ENCODE results near the gene DDIT4. TPM values are rescaled to one million over a fixed set of nuclear protein-coding genes. Genes with fewer than 3 reads are reported as not detected.

DDIT4 gene
- total RNA-seq, 1 donor from 2014 or later, result 257 TPM

DNA sequence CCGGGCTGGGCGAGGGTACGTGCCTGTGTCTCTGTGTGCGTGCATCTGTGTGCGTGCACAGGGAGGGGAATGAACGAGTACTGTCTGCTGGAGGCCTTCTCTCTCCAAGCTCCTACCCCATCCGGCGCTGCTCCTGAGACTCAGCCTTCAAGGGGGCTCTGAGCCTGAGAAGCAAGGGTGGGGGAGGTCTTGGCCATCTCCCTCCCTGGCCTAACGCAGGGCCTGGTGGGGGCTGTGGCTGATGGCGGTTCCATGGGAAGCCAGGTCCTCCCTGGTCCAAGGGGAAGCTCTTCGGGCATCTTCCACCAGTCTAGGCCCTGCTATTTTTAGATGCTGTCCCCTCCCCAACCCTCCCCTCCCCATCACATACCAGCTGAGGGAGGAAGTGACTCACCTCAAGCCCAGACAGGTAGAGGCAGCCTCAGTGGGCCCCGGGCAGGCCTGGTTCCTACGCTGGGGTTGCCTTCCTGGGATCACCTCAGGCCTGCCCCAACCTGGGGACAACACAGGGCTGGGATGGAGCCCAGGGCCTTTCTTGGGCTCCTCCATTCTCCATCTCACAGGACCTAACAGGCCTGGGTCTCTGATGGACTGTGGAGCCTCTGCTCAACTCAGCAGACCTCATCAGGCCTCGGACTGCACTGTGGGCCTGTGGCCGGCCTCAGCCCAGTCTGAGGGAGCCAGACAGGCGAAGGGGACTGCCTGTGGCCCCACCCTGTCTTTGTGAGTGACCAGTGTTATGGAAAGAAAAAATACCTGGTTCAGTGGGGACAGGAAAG, 48.7 kb downstream of the DDIT4 start:
- Mint-ChIP-seq H3K4me1 (peaks cover 55% of the 10 kb centered on the region), H3K27me3 (ENCODE audit: insufficient read depth, low read depth) (peaks cover 15% of the 10 kb centered on the region), H3K4me3 (peak overlapping the region; percentile 63), H3K9me3 (no peaks in the 10 kb centered on the region), H3K27ac (peak overlapping the region; percentile 92), H3K36me3 (peaks cover 3% of the 10 kb centered on the region)
- H3K9me3 ChIP-seq (ENCODE audit: low read depth), result no peaks in the 10 kb centered on the region
- no peaks in the 10 kb centered on the region for H3K79me2 ChIP-seq (ENCODE audit: low read depth)
- H3K4me1 ChIP-seq, result peaks cover 20% of the 10 kb centered on the region
- no peak overlapping the region for H3K4me2 ChIP-seq
- DNase-seq (ENCODE audit: low spot score), result no peak
- no peak for TF ChIP-seq EZH2phosphoT487 (IDR thresholded peaks at IDR 0.05)
- TF ChIP-seq EZH2 (IDR thresholded peaks at IDR 0.05), result no peak
- TF ChIP-seq, protein P1, sequence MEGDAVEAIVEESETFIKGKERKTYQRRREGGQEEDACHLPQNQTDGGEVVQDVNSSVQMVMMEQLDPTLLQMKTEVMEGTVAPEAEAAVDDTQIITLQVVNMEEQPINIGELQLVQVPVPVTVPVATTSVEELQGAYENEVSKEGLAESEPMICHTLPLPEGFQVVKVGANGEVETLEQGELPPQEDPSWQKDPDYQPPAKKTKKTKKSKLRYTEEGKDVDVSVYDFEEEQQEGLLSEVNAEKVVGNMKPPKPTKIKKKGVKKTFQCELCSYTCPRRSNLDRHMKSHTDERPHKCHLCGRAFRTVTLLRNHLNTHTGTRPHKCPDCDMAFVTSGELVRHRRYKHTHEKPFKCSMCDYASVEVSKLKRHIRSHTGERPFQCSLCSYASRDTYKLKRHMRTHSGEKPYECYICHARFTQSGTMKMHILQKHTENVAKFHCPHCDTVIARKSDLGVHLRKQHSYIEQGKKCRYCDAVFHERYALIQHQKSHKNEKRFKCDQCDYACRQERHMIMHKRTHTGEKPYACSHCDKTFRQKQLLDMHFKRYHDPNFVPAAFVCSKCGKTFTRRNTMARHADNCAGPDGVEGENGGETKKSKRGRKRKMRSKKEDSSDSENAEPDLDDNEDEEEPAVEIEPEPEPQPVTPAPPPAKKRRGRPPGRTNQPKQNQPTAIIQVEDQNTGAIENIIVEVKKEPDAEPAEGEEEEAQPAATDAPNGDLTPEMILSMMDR (IDR thresholded peaks at IDR 0.05), result no peak
- H3K27me3 ChIP-seq, result peaks cover 17% of the 10 kb centered on the region
- H3F3A ChIP-seq (ENCODE audit: low read depth), result peaks cover 38% of the 10 kb centered on the region
- no peak overlapping the region for H2AFZ ChIP-seq (replicated peaks)
- H3K9ac ChIP-seq, result no peak overlapping the region
- no peaks in the 10 kb centered on the region for H4K20me1 ChIP-seq (ENCODE audit: low read depth)
- H3K27ac ChIP-seq, result no peak overlapping the region
- no peak overlapping the region for H3K4me3 ChIP-seq
- no peaks in the 10 kb centered on the region for H3K36me3 ChIP-seq

DNA sequence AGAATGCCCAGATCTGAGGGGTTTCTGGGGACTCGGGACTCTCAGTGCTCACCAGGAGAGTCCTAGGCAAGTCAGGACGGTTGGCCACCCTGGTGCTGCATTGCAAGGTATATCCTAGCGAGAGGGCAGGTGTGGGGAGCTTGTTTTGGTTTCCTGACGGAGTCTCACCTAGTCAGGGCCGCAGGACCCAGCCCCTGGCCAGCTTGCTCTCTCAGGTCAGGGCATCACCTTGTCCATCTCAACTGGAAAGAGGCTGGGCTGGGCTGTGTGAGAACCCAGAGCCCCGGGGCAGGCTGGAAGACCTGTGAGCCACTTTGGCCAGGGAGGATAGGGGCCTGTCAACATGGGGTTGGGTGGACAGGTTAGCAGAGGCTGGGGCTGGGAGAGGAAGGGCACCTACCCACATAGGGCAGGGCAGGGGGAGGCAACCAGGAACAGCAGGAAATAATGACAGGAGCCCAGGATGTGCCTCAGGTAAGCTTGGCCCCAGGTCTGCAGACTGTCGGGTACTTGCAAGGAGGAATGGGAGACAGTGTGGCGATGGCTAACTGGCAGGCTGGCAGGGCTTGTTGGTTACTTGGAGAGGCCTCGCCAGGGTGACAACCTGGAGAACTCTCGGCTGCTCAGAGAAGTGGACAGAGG, 49.5 kb downstream of the DDIT4 start:
- Histone ChIP-seq H3K4me1 (peaks cover 26% of the 10 kb centered on the region), H3K36me3 (no peaks in the 10 kb centered on the region), H2AFZ (replicated peaks) (no peak overlapping the region), H3K4me2 (no peak overlapping the region), H3K79me2 (ENCODE audit: low read depth) (no peaks in the 10 kb centered on the region), H3K9me3 (ENCODE audit: low read depth) (no peaks in the 10 kb centered on the region), H3K27me3 (peaks cover 14% of the 10 kb centered on the region), H3F3A (ENCODE audit: low read depth) (peaks cover 37% of the 10 kb centered on the region), H3K27ac (no peak overlapping the region), H3K9ac (no peak overlapping the region), H4K20me1 (ENCODE audit: low read depth) (no peaks in the 10 kb centered on the region), H3K4me3 (no peak overlapping the region)
- H3K36me3 Mint-ChIP-seq, result peaks cover 3% of the 10 kb centered on the region
- H3K4me3 Mint-ChIP-seq, result no peak overlapping the region
- peaks cover 17% of the 10 kb centered on the region for H3K27me3 Mint-ChIP-seq (ENCODE audit: insufficient read depth, low read depth)
- H3K27ac Mint-ChIP-seq, result peak overlapping the region; percentile 33
- no peaks in the 10 kb centered on the region for H3K9me3 Mint-ChIP-seq
- DNase-seq (ENCODE audit: low spot score), result no peak
- TF ChIP-seq, protein P1 (IDR thresholded peaks at IDR 0.05), result no peak
- no peak for TF ChIP-seq EZH2phosphoT487 (IDR thresholded peaks at IDR 0.05)
- TF ChIP-seq EZH2 (IDR thresholded peaks at IDR 0.05), result no peak
- H3K4me1 Mint-ChIP-seq, result peaks cover 61% of the 10 kb centered on the region

DNA sequence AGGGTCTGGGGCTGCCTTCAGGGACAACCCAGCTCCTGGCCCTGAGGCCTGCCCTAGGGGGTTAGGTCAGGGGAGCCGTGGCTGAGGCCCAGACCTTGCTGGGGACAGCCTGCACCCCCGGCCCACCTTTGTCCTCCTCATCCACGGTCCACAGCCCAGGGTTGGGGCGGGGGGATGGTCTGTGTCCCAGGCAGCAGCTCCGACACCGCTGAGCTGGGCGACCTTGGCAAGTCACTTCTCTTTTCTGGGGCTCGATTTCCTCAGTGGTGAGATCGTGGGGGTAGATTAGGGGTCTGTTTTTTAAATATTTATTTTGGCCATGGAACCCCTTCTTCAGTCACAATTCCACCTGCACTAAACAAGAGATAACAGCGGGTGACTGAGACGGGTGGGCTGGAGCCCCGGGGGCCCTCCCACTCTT, 50.1 kb downstream of the DDIT4 start:
- Histone ChIP-seq H3K4me2 (no peak overlapping the region), H3K27ac (no peak overlapping the region), H3K36me3 (no peaks in the 10 kb centered on the region), H3K9ac (no peak overlapping the region), H3K79me2 (ENCODE audit: low read depth) (no peaks in the 10 kb centered on the region), H3F3A (ENCODE audit: low read depth) (peaks cover 35% of the 10 kb centered on the region), H3K27me3 (peaks cover 8% of the 10 kb centered on the region), H3K4me3 (no peak overlapping the region), H3K9me3 (ENCODE audit: low read depth) (no peaks in the 10 kb centered on the region), H4K20me1 (ENCODE audit: low read depth) (no peaks in the 10 kb centered on the region), H3K4me1 (peaks cover 31% of the 10 kb centered on the region), H2AFZ (replicated peaks) (no peak overlapping the region)
- Mint-ChIP-seq H3K4me1 (peaks cover 62% of the 10 kb centered on the region), H3K9me3 (no peaks in the 10 kb centered on the region), H3K4me3 (no peak overlapping the region), H3K27ac (no peak overlapping the region), H3K27me3 (ENCODE audit: insufficient read depth, low read depth) (peaks cover 13% of the 10 kb centered on the region), H3K36me3 (peaks cover 3% of the 10 kb centered on the region)
- TF ChIP-seq EZH2 (IDR thresholded peaks at IDR 0.05) (no peak), EZH2phosphoT487 (IDR thresholded peaks at IDR 0.05) (no peak)
- TF ChIP-seq, protein P1 (IDR thresholded peaks at IDR 0.05), result no peak
- no peak for DNase-seq (ENCODE audit: low spot score)

Other genes with a start within 250 kb of the DDIT4 start
- 1.9 and 3.2 TPM in 2 replicates for gene SPOCK2, start 185.4 kb upstream of the DDIT4 start, total RNA-seq (ENCODE audit: low replicate concordance)
- 130 and 217 TPM in 2 replicates for gene ANAPC16, start 57.9 kb upstream of the DDIT4 start, total RNA-seq (ENCODE audit: low replicate concordance)
- 41.8 and 49.5 TPM in 2 replicates for gene ASCC1, start 57.6 kb upstream of the DDIT4 start, total RNA-seq (ENCODE audit: low replicate concordance)
- 8.8 and 16.1 TPM in 2 replicates for gene DNAJB12, start 81.0 kb downstream of the DDIT4 start, total RNA-seq (ENCODE audit: low replicate concordance)

Measured in neural progenitor cell (in vitro differentiated cells).